Endothelial cell of umbilical vein (primary cell): ENCODE results near the gene MNDA. TPM values are rescaled to one million over a fixed set of nuclear protein-coding genes. Genes with fewer than 3 reads are reported as not detected.

Experiments
- BruUV-seq: library from RNA; stranded (reverse); fragments of 400-500 nt; replicated peaks from 2 replicates; lab custom pipeline; 2021; lab: Mats Ljungman, UMichigan
- CTCF ChIA-PET: fragments of 300-600, 350-600 bp; sonication (Branson Sonifier 250); formaldehyde crosslinking; loops from one replicate; lab custom pipeline; 2021; ENCODE audit warnings: antibody characterized with exemption, inconsistent platforms; lab: Charles Lee
- POLR2A ChIA-PET: fragments of 300-600, 350-600 bp; sonication (Branson Sonifier 250); formaldehyde crosslinking; loops from one replicate; lab custom pipeline; 2021; ENCODE audit warnings: antibody characterized with exemption, inconsistent platforms; lab: Charles Lee
- DNase-seq: peaks from one replicate; pipeline ENCODE4 v3.0.0-alpha.2; 2011; ENCODE audit warnings: low read depth, low spot score
- FAIRE-seq: peaks from 2 replicates; lab custom pipeline; 2011; peaks lifted over from hg19 to GRCh38; lab: Jason Lieb, UNC
- H2AFZ ChIP-seq: 2 replicates; pipeline ENCODE4 v1.6.0; 2012; ENCODE audit warnings: low read depth, low read length, control low read depth, inconsistent platforms
- H3K27ac ChIP-seq: 2 replicates; pipeline ENCODE4 v1.5.1; 2011; ENCODE audit warnings: low read depth, mild to moderate bottlenecking, control low read depth, low read length, moderate library complexity; ENCODE audit not compliant: insufficient read depth
- H3K27me3 ChIP-seq, 2 experiments: 2 replicates each; pipeline versions ENCODE4 v1.6.0 to v1.6.1; 2011; ENCODE audit warnings: low read length in 2 of 2, mixed read lengths in 1 of 2; ENCODE audit not compliant: control insufficient read depth in 2 of 2, insufficient read depth in 2 of 2
- H3K36me3 ChIP-seq, 2 experiments: 2 replicates in 1 of 2; 3 replicates in 1 of 2; pipeline ENCODE4 v1.5.1; 2011; ENCODE audit warnings: low read length in 2 of 2, mild to moderate bottlenecking in 1 of 2, moderate library complexity in 1 of 2; ENCODE audit not compliant: control insufficient read depth in 2 of 2, insufficient read depth in 2 of 2; ENCODE audit errors: extremely low read depth in 1 of 2
- H3K4me1 ChIP-seq: 3 replicates; pipeline ENCODE4 v1.5.1; 2011; ENCODE audit warnings: mild to moderate bottlenecking, low read length; ENCODE audit not compliant: control insufficient read depth, insufficient read depth; ENCODE audit errors: extremely low read depth
- H3K4me2 ChIP-seq: 2 replicates; pipeline ENCODE4 v1.6.1; 2011; ENCODE audit warnings: low read length, control low read depth, mixed read lengths; ENCODE audit not compliant: insufficient read depth
- H3K4me3 ChIP-seq, 3 experiments: fragments of 200-600 bp in 1 of 3; sonication (generic), shearing (Covaris generic) in 1 of 3; replicated peaks in 1 of 3; 2 replicates each; pipeline ENCODE4 v1.5.1; 2011 to 2016; ENCODE audit warnings: control low read depth in 3 of 3, low read length in 3 of 3, mild to moderate bottlenecking in 2 of 3, inconsistent platforms in 1 of 3, low read depth in 1 of 3, moderate library complexity in 1 of 3; ENCODE audit not compliant: insufficient read depth in 1 of 3
- H3K79me2 ChIP-seq: 2 replicates; pipeline ENCODE4 v1.6.0; 2012; ENCODE audit warnings: low read length, inconsistent platforms; ENCODE audit not compliant: control insufficient read depth, insufficient read depth
- H3K9ac ChIP-seq: replicated peaks from 2 replicates; pipeline ENCODE3; 2011; ENCODE audit warnings: low read length, control low read depth; ENCODE audit not compliant: insufficient read depth; ENCODE audit errors: extremely low read depth
- H3K9me1 ChIP-seq: replicated peaks from 3 replicates; pipeline ENCODE4 v1.6.0; 2011; ENCODE audit warnings: mild to moderate bottlenecking, low read length; ENCODE audit not compliant: control insufficient read depth, insufficient read depth; ENCODE audit errors: extremely low read depth
- H3K9me3 ChIP-seq: replicated peaks from 2 replicates; pipeline ENCODE4 v1.5.1; 2012; ENCODE audit warnings: low read length, inconsistent platforms; ENCODE audit not compliant: control insufficient read depth, insufficient read depth
- H4K20me1 ChIP-seq: replicated peaks from 2 replicates; pipeline ENCODE3; 2011; ENCODE audit warnings: mild to moderate bottlenecking, low read length; ENCODE audit not compliant: control insufficient read depth, insufficient read depth; ENCODE audit errors: extremely low read depth
- CTCF ChIP-seq, 2 donors: IDR thresholded peaks; 1 replicate in 1 of 2; 2 replicates in 1 of 2; pipeline ENCODE4 v1.5.1; 2011; ENCODE audit warnings: low read length in 2 of 2, mild to moderate bottlenecking in 2 of 2, moderate library complexity in 2 of 2, control low read depth in 1 of 2, inconsistent platforms in 1 of 2, low read depth in 1 of 2; ENCODE audit not compliant: insufficient read depth in 1 of 2; ENCODE audit errors: extremely low read depth in 1 of 2
- EZH2 ChIP-seq: IDR thresholded peaks from 2 replicates; pipeline ENCODE4 v1.6.1; 2012; ENCODE audit warnings: borderline replicate concordance, low read depth, mild to moderate bottlenecking, moderate library complexity, low read length, inconsistent platforms; ENCODE audit not compliant: severe bottlenecking
- FOS ChIP-seq: IDR thresholded peaks from 2 replicates; pipeline ENCODE4 v1.6.1; 2011; ENCODE audit warnings: mild to moderate bottlenecking, low read length, moderate library complexity, borderline replicate concordance; ENCODE audit not compliant: insufficient read depth
- JUN ChIP-seq: IDR thresholded peaks from 2 replicates; pipeline ENCODE4 v1.6.1; 2011; ENCODE audit warnings: borderline replicate concordance, low read depth; ENCODE audit not compliant: insufficient read length, insufficient read depth
- MAX ChIP-seq: IDR thresholded peaks from 2 replicates; pipeline ENCODE4 v1.6.1; 2011; ENCODE audit not compliant: insufficient read depth, insufficient read length
- MYC ChIP-seq: IDR thresholded peaks from one replicate; pipeline ENCODE4 v1.6.1; 2011; ENCODE audit warnings: mild to moderate bottlenecking, low read depth, low read length
- POLR2A ChIP-seq: IDR thresholded peaks from 2 replicates; pipeline ENCODE4 v1.6.1; 2012; ENCODE audit warnings: low read depth, mild to moderate bottlenecking, control low read depth, low read length
- dilution Hi-C: fragments of 300-500 bp; cut with MboI; formaldehyde crosslinking; loops from one replicate; pipeline ENCODE4 v1.15.0; 2019; ENCODE audit warnings: low sequenced_read_pairs; ENCODE audit not compliant: extremely low pct_ligation_motif_present
- intact Hi-C: fragments of 100-400 bp; cut with micrococcal nuclease; formaldehyde crosslinking; loops from one replicate; pipeline ENCODE4 v1.10.0; 2022
- polyA plus RNA-seq, 4 experiments: library from polyadenylated mRNA; depleted of rRNA in 3 of 4; stranded (reverse) in 3 of 4; unstranded in 1 of 4; fragments of >200 nt; gene quantifications; 2 replicates each; pipeline versions ENCODE4 v1.2.1 to v1.2.3, GENCODE V29; 2011 to 2012; ENCODE audit warnings: missing spikeins in 1 of 4
- total RNA-seq: library from RNA; stranded (reverse); gene quantifications from 2 replicates; pipeline ENCODE4 v1.2.3, GENCODE V29; 2021

MNDA gene
- total and polyA plus RNA-seq, 2 donors (not counting 3 experiments of a cell fraction or from before 2014, with no cell fraction given), result not detected

GRCh38 chr1:158806916-158807536, 24.1 kb upstream of the MNDA start:
- Histone ChIP-seq H3K79me2 (no peaks in the 10 kb centered on the region), H3K4me3 (no peak overlapping the region), H3K9me3 (no peaks in the 10 kb centered on the region), H3K36me3 (no peaks in the 10 kb centered on the region), H3K9me1 (no peaks in the 10 kb centered on the region), H3K4me1 (no peaks in the 10 kb centered on the region), H3K9ac (no peak overlapping the region), H3K4me2 (no peak overlapping the region), H3K27me3 (no peaks in the 10 kb centered on the region), H2AFZ (no peak overlapping the region), H4K20me1 (no peaks in the 10 kb centered on the region), H3K27ac (no peak overlapping the region)
- TF ChIP-seq MYC (no peak), EZH2 (no peak), MAX (no peak), POLR2A (no peak), FOS (no peak), CTCF (IDR thresholded peaks at IDR 0.05; ENCODE audit: extremely low read depth in 1 of 2, insufficient read depth in 1 of 2, low read depth in 1 of 2, low read length in 2 of 2) (no peak), JUN (no peak)
- DNase-seq (no peak), FAIRE-seq (no peak)
- CTCF ChIA-PET, result no interaction called here
- intact Hi-C loops (no loop called here), dilution Hi-C loops (no loop called here)
- POLR2A ChIA-PET, result no interaction called here
- no TSS peak for BruUV-seq
